Stimulated activated CD4-positive, alpha-beta T cell treated with anti-CD3 and anti-CD28 coated beads, Interleukin-12 subunit alpha, Interleukin-12 subunit beta, amount 100 ng/mL, for 48 hours (primary cell): ENCODE measurements around the gene ABR.

Source experiments
- DNase-seq, 3 donors: peaks; one replicate each; pipeline ENCODE4 v3.0.0-alpha.2; 2020; ENCODE audit warnings: low read depth in 2 of 3, low spot score in 1 of 3

The ABR gene

GRCh38 chr17:1034652-1035210 lies 145.1 kb downstream of the ABR start:
- no peak for DNase-seq

- no peak for DNase-seq
Measured at GRCh38 chr17:1033503-1033902, 146.3 kb downstream of the ABR start.

GRCh38 chr17:1032391-1032790 lies 147.4 kb downstream of the ABR start:
- no peak for DNase-seq

GRCh38 chr17:1031711-1032110 lies 148.1 kb downstream of the ABR start:
- no peak for DNase-seq

GRCh38 chr17:1030684-1031532 lies 148.9 kb downstream of the ABR start:
- DNase-seq, result no peak

- DNase-seq, result no peak
Measured at GRCh38 chr17:1029922-1030644, 149.7 kb downstream of the ABR start.

GRCh38 chr17:1029196-1029921 lies 150.4 kb downstream of the ABR start:
- no peak for DNase-seq

- DNase-seq, result no peak
Measured at GRCh38 chr17:1027044-1027443, 152.7 kb downstream of the ABR start.

GRCh38 chr17:1026599-1026975 lies 153.2 kb downstream of the ABR start:
- DNase-seq, result no peak

GRCh38 chr17:1025733-1026598 lies 153.8 kb downstream of the ABR start:
- no peak for DNase-seq

- DNase-seq, result no peak
Measured at GRCh38 chr17:1024076-1024475, 155.7 kb downstream of the ABR start.

- no peak for DNase-seq
Measured at GRCh38 chr17:1022278-1023024, 157.3 kb downstream of the ABR start.

- DNase-seq, result no peak
Measured at GRCh38 chr17:1021147-1021546, 158.6 kb downstream of the ABR start.

- DNase-seq, result no peak
Measured at GRCh38 chr17:1019451-1019850, 160.3 kb downstream of the ABR start.

- no peak for DNase-seq
Measured at GRCh38 chr17:1018547-1018946, 161.2 kb downstream of the ABR start.

- no peak for DNase-seq
Measured at GRCh38 chr17:1013729-1014090, 166.1 kb downstream of the ABR start.

GRCh38 chr17:1012823-1013728 lies 166.7 kb downstream of the ABR start:
- no peak for DNase-seq

GRCh38 chr17:1011760-1012735 lies 167.7 kb downstream of the ABR start:
- no peak for DNase-seq
